GM21786 (cell line): ENCODE results near the gene UPK1A.
A peak's percentile ranks its signal among the peaks of the same experiment; 100 is the strongest.
"Not testable (repeated sequence)": the region's sequence is repeated elsewhere in the genome, so short reads cannot be mapped to it uniquely, and the experiment has no call there.

Experiments used
- ATAC-seq: cut with Tn5 transposase; IDR thresholded peaks from one replicate; pipeline ENCODE4 v1.9.1; 2021; ENCODE audit not compliant: unreplicated experiment

UPK1A gene

GRCh38 chr19:35689836-35690235 is 23.5 kb downstream of the UPK1A start:
- ATAC-seq: no peak

DNA sequence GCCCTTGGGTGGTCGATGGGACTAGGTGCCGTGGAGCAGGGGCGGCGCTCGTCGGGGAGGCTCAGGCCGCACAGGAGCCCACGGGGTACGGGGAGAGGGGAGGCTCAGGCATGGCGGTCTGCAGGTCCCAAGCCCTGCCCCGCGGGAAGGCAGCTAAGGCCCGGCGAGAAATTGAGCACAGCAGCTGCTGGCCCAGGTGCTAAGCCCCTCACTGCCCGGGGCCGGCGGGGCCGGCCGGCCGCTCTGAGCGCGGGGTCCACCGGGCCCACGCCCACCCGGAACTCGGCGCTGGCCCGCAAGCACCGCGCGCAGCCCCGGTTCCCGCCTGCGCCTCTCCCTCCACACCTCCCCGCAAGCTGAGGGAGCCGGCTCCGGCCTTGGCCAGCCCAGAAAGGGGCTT is 24.8 kb downstream of the UPK1A start:
- not testable (repeated sequence) for ATAC-seq

GRCh38 chr19:35692010-35692409 is 25.7 kb downstream of the UPK1A start:
- no peak for ATAC-seq

- ATAC-seq: no peak
Measured at GRCh38 chr19:35693422-35693821, 27.1 kb downstream of the UPK1A start.

DNA sequence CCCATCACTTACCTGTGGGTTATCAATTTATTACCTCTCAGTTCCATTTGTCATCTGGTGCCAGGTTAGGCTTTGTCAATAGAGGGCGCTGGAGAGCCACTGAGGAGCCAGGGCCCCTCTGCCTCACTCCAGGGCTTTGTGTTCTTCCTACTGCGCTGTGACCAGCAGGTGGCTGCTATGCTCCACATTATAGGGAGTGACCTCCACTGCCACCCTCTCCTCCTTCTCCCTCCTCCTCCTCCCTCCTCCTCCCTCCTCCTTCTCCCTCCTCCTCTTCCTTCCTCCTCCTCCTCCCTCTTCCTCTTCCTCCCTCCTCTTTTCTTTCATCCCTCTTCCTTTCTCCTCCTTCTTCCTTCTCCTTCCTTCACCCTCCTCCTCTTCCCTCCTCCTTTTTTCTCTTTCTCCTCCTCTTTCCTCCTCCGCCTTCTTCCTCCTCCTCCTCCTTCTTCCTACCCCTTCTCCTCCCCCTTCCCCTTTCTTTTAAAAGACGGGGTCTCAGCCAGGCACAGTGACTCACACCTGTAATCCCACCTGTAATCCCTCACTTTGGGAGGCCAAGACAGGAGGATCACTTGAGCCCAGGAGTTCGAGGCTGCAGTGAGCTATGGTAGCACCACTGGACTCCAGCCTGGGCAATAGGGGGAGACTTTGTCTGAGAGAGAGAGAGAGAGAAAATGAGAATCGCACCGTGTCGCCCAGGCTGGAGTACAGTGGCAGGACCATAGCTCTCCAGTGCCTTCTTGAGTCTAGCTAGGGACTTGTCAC is 27.7 kb downstream of the UPK1A start:
- ATAC-seq: peak; percentile 53

DNA sequence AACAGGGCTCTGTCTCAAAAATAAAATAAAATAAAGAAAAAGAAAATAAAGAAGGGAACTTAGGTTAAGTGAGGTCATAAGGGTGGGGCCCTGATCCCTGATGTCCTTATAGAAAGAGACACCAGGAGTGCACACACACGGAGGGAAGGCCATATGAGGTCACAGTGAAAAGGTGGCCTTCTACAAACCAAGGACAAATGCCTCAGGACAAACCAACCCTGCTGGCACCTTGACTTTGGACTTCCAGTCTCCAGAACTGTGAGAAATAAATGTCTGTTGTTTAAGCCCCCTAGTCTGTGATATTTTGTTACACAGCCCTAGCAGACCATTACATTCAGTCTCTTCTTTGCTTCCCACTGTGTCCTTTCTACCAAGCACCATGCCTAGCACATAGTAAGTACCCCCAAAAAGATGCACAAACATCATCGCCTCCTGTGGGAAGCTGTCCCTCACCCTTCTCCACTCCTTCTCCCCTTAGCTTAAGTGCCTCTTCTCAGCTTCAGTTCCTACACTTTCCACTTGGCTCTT is 29.6 kb downstream of the UPK1A start:
- no peak for ATAC-seq

GRCh38 chr19:35696835-35697234 is 30.5 kb downstream of the UPK1A start:
- ATAC-seq: no peak

DNA sequence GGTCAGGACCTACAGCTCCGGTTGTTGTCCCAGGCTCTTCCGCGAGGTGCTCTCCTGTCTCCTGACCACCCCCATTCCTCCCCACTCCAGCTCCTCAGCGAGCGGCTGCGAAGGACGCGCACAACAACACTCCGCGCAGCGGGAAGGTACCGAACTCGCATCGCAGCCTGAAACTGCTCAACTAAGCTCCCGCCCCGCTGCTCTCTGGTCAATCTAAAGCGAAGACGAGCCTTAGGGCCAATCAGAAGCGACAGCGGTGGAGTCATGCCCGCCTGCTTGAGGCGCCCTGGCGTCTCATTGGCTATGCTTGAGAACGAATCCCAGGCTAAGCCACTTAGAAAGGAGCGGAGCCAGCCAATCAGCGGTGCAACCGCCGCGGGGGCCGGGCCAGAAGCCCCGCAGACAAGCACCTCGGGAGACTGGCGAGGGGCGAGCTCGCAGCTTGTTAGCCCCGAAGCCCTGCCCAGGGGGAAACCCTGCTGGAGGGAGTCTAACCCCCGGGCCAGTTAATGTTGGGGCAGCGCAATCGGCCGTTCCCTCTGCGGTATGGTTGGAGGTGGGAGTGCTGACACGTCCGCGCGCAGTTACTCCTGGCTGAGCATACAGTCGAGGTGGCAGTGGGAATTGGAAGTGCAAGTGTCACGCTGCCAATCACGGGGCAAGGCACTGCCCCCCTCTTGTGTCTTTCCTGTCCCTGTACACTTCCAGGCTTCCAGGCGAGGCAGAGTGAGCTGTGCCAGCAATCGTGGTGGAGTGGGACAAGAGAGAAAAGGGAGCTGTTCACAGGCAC is 36.1 kb downstream of the UPK1A start:
- ATAC-seq: peak; percentile 91

GRCh38 chr19:35703343-35703742 is 37.0 kb downstream of the UPK1A start:
- ATAC-seq: no peak

DNA sequence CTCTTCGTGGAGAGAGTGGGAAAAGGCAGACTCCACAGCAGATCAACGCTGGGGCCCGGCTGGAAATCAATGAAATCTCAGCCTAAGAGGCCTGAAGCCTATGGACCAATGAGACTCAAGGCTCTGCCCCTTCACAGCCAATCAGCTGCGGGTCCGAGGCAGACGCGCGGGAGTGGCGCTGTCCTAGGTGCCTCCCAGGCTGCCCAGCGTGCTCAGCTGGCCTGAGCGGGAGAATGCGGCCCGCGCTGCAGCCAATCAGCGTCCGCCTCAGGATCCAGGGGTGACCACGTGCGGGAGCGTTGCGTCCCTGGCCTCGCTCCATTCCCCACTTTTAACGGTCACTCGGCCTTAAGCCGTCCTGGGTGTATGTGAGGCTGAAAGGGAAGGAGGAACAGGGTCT is 37.9 kb downstream of the UPK1A start, which contains the start of gene ZBTB32:
TSS of gene ZBTB32 (plus strand) at position 341 of the 400 bp plus-strand sequence. CDS start 10,069 bp downstream, outside the sequence.
- no peak for ATAC-seq

- no peak for ATAC-seq
Measured at GRCh38 chr19:35708391-35708790, 42.1 kb downstream of the UPK1A start.

DNA sequence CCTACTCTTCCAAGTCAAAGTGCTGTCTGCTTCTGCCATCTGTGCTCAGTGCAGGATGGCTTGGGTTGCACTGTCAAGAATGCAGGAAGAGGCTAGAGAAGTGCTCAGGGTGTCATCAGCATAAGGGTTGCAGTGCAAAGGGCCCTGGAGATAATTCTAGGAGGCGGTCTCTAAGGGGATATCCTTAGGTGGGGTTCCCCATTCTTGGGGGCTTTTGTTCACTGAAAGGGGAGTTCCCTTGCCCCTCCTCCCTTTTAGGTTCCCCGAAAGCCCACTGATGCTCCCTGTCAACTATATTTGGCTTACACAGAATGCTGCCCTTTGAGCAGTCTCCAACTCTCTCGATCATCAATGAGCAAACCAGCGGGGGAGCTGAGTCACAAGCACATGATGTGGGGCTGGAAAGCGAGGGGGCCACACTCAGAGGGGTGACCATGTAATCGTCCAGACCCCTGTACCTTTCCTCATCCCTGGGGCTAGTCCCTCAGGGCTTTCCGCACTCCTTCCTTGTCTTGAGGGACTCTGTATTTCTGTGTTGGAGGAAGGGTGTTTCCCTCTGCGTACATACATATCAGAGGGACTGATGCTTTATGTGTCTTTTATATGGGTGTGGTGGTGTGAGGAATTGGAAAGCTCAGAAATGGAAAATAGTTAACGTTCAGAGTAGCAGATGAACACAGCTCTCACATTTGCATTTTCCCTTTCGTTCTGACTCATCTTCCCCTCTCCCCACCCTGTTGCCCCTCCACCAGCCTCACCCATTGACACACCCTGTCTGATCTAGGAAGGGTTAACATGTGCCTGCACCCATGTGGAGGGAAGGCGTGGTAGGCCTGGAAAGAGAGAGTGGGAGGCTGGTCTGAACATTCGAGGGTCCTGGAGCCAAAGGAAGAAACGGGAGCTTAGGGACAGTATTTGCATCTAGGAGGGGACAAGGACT is 44.7 kb downstream of the UPK1A start:
- ATAC-seq: peak; percentile 41

DNA sequence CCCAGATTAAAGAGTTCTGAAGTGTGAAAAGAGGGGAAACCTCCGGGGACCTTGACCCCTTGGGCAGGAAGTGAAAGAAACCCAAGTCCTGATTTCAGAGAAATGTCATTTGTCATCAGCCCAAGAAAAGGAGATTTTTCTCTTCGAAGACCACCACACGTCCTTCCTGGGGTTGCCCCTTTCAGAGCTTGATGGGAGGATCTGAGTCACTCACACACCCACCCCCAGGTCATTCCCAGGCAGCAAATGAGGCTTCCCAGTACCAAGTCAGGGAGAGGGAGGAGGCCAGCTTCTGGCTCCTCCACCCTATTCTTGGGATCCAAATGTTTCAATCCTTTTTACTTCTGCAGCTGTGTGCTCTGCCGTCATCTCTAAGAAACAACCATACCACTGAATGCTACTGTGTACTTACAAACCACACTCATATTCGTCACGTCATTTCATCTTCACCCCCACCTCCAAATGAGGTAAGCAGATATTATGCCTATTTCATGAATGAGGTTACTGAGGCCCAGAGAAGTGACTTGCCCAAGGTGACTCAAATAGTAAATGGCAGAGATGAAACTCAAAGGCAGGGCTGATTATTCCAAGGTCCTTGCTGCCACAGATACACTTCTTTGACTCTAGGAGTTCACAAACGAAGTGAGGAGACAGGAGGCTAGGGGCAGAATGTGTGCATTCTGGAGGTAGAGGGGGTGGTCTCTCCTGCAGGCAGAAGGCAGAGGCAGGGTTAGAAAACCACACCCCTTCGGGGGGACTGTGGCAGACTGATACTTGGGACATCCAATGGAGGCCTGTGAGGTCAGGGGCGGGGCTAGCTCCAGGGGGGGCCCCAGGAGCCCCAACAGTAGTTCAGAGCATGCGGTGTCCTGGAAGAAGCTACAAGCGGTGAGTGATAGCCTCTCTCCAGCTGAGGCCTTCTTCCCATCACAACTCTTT is 46.5 kb downstream of the UPK1A start:
- ATAC-seq: no peak

GRCh38 chr19:35713506-35713850 is 47.2 kb downstream of the UPK1A start:
- no peak for ATAC-seq

GRCh38 chr19:35713904-35714495 is 47.7 kb downstream of the UPK1A start:
- no peak for ATAC-seq

GRCh38 chr19:35714601-35715354 is 48.5 kb downstream of the UPK1A start:
- no peak for ATAC-seq

DNA sequence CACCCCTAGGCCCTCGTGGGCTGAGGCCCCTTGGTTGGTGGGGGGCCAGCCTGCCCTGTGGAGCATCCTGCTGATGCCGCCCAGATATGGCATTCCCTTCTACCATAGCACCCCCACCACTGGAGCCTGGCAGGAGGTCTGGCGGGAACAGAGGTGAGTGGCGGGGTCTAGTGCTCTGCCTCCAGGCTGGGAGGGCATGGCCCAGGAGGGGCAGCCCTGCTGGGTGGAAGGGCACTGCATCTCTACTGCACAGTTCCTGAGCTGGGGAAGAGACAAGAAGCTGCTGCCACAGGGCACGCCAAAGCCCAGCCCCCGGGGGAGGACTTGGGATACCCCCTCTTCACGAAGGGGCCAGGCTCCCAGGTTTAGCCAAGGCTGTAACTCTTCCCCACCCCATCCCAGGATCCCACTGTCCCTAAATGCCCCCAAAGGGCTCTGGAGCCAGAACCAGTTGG is 49.1 kb downstream of the UPK1A start:
- ATAC-seq: no peak

DNA sequence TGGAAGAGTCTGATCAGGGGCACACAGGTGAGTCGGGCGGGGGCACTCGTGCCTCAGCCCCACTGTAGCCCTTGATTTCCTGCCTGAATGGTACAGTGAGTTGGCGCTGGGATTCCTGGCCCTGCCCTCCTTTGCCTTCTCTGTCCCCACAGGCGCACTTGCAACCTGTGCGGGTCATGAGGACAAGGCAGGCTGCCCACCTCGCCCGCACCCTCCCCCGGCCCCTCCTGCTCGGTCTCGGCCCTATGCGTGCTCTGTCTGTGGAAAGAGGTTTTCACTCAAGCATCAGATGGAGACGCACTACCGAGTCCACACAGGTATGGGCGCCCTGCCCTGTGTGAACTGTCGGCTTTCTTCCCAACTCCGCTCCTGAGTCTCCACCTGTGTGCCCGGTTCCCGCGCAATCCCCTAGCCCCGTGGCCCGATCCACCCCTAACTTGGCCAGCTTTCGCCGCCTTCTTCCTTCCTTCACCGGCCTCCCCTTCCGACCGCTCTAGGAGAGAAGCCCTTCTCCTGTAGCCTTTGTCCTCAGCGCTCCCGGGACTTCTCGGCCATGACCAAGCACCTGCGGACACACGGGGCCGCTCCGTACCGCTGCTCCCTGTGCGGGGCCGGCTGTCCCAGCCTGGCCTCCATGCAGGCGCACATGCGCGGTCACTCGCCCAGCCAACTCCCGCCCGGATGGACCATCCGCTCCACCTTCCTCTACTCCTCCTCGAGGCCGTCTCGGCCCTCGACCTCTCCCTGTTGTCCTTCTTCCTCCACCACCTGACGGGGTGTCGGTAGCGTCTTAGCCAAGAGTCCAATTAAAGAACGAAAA is 49.9 kb downstream of the UPK1A start:
- ATAC-seq: no peak
